K562 (cell line): Measurements from ENCODE around the gene SLC30A1. TPM values are rescaled to one million over a fixed set of nuclear protein-coding genes. Genes with fewer than 3 reads are reported as not detected.
A peak's percentile ranks its signal among the peaks of the same experiment; 100 is the strongest.

Experiments
- ATAC-seq: fragments of 200-7000 bp; cut with Tn5 transposase; 3 replicates; pipeline ENCODE4 v1.9.1; 2020; ENCODE audit warnings: moderate library complexity
- BruUV-seq: library from RNA; stranded (reverse); fragments of 400-500 nt; replicated peaks from 2 replicates; lab custom pipeline; 2021; lab: Mats Ljungman, UMichigan
- CTCF ChIA-PET: fragments of 300-600 bp; formaldehyde crosslinking; extraction: SDS; loops from one replicate; lab custom pipeline; 2021; ENCODE audit warnings: low intra/inter-chr PET ratio; lab: Yijun Ruan, JAX
- POLR2A ChIA-PET: fragments of 300-600, 350-650 bp; sonication (Branson Sonifier 250); formaldehyde crosslinking; extraction: SDS; loops from one replicate; lab custom pipeline; 2021; ENCODE audit warnings: antibody characterized with exemption, inconsistent platforms; lab: Yijun Ruan, JAX
- DNase-seq, 4 experiments: peaks; one replicate each; pipeline versions ENCODE4 v3.0.0 to v3.0.0-alpha.2; 2011 to 2018; ENCODE audit warnings: low spot score in 3 of 4, mixed read lengths in 3 of 4; ENCODE audit errors: extremely low read depth in 1 of 4
- FAIRE-seq: peaks from 2 replicates; lab custom pipeline; 2011; peaks lifted over from hg19 to GRCh38; lab: Jason Lieb, UNC
- H2AFZ ChIP-seq: 2 replicates; pipeline ENCODE4 v1.6.0; 2011; ENCODE audit warnings: low read depth, low read length, control low read depth, inconsistent platforms
- H3K27ac ChIP-seq: fragments of 200-600 bp; 3 replicates; pipeline ENCODE4 v1.8.0; 2011; ENCODE audit warnings: low read depth, mild to moderate bottlenecking, control low read depth, inconsistent platforms, low read length, moderate library complexity, mixed read lengths; ENCODE audit errors: extremely low read depth
- H3K27me3 ChIP-seq, 2 experiments: fragments of 300-600 bp in 1 of 2; 2 replicates in 1 of 2; 3 replicates in 1 of 2; pipeline versions ENCODE4 v1.6.0 to v1.8.0; 2011; ENCODE audit warnings: inconsistent platforms in 2 of 2, low read length in 2 of 2, mild to moderate bottlenecking in 1 of 2, mixed read lengths in 1 of 2, moderate library complexity in 1 of 2; ENCODE audit not compliant: control insufficient read depth in 2 of 2, insufficient read depth in 2 of 2
- H3K36me3 ChIP-seq: fragments of 300-600 bp; 3 replicates; pipeline ENCODE4 v1.8.0; 2011; ENCODE audit warnings: mild to moderate bottlenecking, low read length, inconsistent platforms; ENCODE audit not compliant: control insufficient read depth, insufficient read depth
- H3K4me1 ChIP-seq, 2 experiments: fragments of 200-600 bp in 1 of 2; replicated peaks in 1 of 2; 2 replicates in 1 of 2; 3 replicates in 1 of 2; pipeline versions ENCODE4 v1.5.1 to v1.8.0; 2011; ENCODE audit warnings: inconsistent platforms in 2 of 2, low read length in 2 of 2, mild to moderate bottlenecking in 1 of 2, mixed read lengths in 1 of 2, moderate library complexity in 1 of 2; ENCODE audit not compliant: control insufficient read depth in 2 of 2, insufficient read depth in 2 of 2
- H3K4me2 ChIP-seq: 2 replicates; pipeline ENCODE4 v1.6.1; 2011; ENCODE audit warnings: low read length, control low read depth, inconsistent platforms, mixed read lengths; ENCODE audit not compliant: insufficient read depth
- H3K4me3 ChIP-seq: fragments of 200-600 bp; sonication (generic), shearing (Covaris generic); 2 replicates; pipeline ENCODE4 v1.5.1; 2016; ENCODE audit warnings: control low read depth, inconsistent platforms
- H3K79me2 ChIP-seq: fragments of 200-600 bp; 3 replicates; pipeline ENCODE4 v1.8.0; 2011; ENCODE audit warnings: low read length, inconsistent platforms; ENCODE audit not compliant: control insufficient read depth, insufficient read depth
- H3K9ac ChIP-seq, 2 experiments: 2 replicates each; pipeline versions ENCODE4 v1.6.0 to v1.6.1; 2011; ENCODE audit warnings: low read depth in 2 of 2, low read length in 2 of 2, control low read depth in 1 of 2, inconsistent platforms in 1 of 2, mild to moderate bottlenecking in 1 of 2, mixed read lengths in 1 of 2; ENCODE audit not compliant: insufficient read depth in 1 of 2
- H3K9me1 ChIP-seq: one replicate; pipeline ENCODE4 v1.6.0; 2011; ENCODE audit warnings: inconsistent platforms, mild to moderate bottlenecking, low read length, moderate library complexity; ENCODE audit not compliant: control insufficient read depth, insufficient read depth
- H3K9me3 ChIP-seq: replicated peaks from 2 replicates; pipeline ENCODE4 v1.5.1; 2011; ENCODE audit warnings: low read depth, low read length, inconsistent platforms; ENCODE audit not compliant: control insufficient read depth, insufficient read depth
- H4K20me1 ChIP-seq: replicated peaks from 2 replicates; pipeline ENCODE4 v1.6.1; 2011; ENCODE audit warnings: low read length, inconsistent platforms, mixed read lengths; ENCODE audit not compliant: control insufficient read depth, insufficient read depth
- C11orf30 ChIP-seq: fragments of 450-650 bp; IDR thresholded peaks from 2 replicates; pipeline ENCODE4 v1.6.1; 2016; ENCODE audit warnings: low read depth, mild to moderate bottlenecking
- CTBP1 ChIP-seq: fragments of 450-650 bp; IDR thresholded peaks from 2 replicates; pipeline ENCODE4 v1.6.1; 2016; ENCODE audit warnings: borderline replicate concordance
- DPF2 ChIP-seq: fragments of 450-650 bp; IDR thresholded peaks from 2 replicates; pipeline ENCODE4 v1.6.1; 2016
- EGR1 ChIP-seq: fragments of 450-650 bp; conservative IDR thresholded peaks from 2 replicates; pipeline ENCODE4 v1.6.1; 2017; ENCODE audit warnings: mild to moderate bottlenecking
- FOSL1 ChIP-seq: fragments of 200-800 bp; sonication (Bioruptor generic); conservative IDR thresholded peaks from 2 replicates; pipeline ENCODE4 v1.6.1; 2016; ENCODE audit warnings: missing genetic modification characterization, missing compliant biosample characterization
- HDGF ChIP-seq: fragments of 450-650 bp; IDR thresholded peaks from 2 replicates; pipeline ENCODE4 v1.6.1; 2016
- JUN ChIP-seq, 2 experiments: sonication (generic) in 1 of 2; formaldehyde crosslinking in 1 of 2; IDR thresholded peaks; 2 replicates each; pipeline versions ENCODE4 v1.6.1 to v1.8.0; 2012 to 2022; ENCODE audit warnings: borderline replicate concordance in 2 of 2, mild to moderate bottlenecking in 2 of 2, improper control_type of control experiment in 1 of 2, low read depth in 1 of 2, low read length in 1 of 2, missing genetic modification reagents in 1 of 2
- MED1 ChIP-seq: sonication (generic); formaldehyde crosslinking; IDR thresholded peaks from 2 replicates; pipeline ENCODE4 v1.8.1; 2023; ENCODE audit warnings: missing genetic modification reagents, borderline replicate concordance
- MEF2D ChIP-seq: conservative IDR thresholded peaks from 2 replicates; pipeline ENCODE4 v1.6.1; 2016; ENCODE audit warnings: low read depth, missing genetic modification characterization, missing compliant biosample characterization
- PTBP1 ChIP-seq: fragments of 200-400 bp; formaldehyde crosslinking; IDR thresholded peaks from 2 replicates; pipeline ENCODE4 v1.6.1; 2017; ENCODE audit warnings: low read depth, low read length
- RCOR1 ChIP-seq, 2 experiments: IDR thresholded peaks; 2 replicates each; pipeline ENCODE4 v1.6.1; 2012; ENCODE audit warnings: low read depth in 2 of 2, low read length in 2 of 2, borderline replicate concordance in 1 of 2, improper control_type of control experiment in 1 of 2
- TGIF2 ChIP-seq: sonication (generic); formaldehyde crosslinking; IDR thresholded peaks from 2 replicates; pipeline ENCODE4 v1.8.1; 2022; ENCODE audit warnings: mild to moderate bottlenecking, missing genetic modification reagents, moderate library complexity
- ZC3H8 ChIP-seq: fragments of 450-650 bp; IDR thresholded peaks from 2 replicates; pipeline ENCODE4 v1.6.1; 2017
- ZNF316 ChIP-seq: fragments of 450-650 bp; IDR thresholded peaks from 2 replicates; pipeline ENCODE4 v1.6.1; 2016
- WGBS: fragments of 100-300 bp; shearing (Covaris generic); methylation state at CpG from one replicate; pipeline ENCODE4 v1.1.6; 2016; ENCODE audit warnings: low coverage, mixed read lengths; ENCODE audit not compliant: insufficient coverage; ENCODE audit errors: missing lambda C conversion rate; 5-methylcytosine and 5-hydroxymethylcytosine counted together
- in situ Hi-C: fragments of 300-500 bp; cut with MboI; formaldehyde crosslinking; loops from 4 replicates; pipeline ENCODE4 v1.15.0; 2018; ENCODE audit warnings: inconsistent platforms, mixed read lengths
- intact Hi-C: fragments of 100-400 bp; cut with micrococcal nuclease; formaldehyde crosslinking; loops from 2 replicates; pipeline ENCODE4 v1.14.2; 2022
- polyA plus RNA-seq, 8 experiments: library from polyadenylated mRNA; depleted of rRNA in 4 of 8; stranded (reverse) in 5 of 8; unstranded in 3 of 8; fragments of >200 nt; fragmentation: Nextera tagmentation in 2 of 8; fragmentation: Illumina TruSeq in 1 of 8; extraction: Ambion mirVana in 2 of 8; extraction: Trizol in 1 of 8; gene quantifications; 2 replicates each; pipeline versions ENCODE4 v1.2.1 to v1.2.3, GENCODE V29; 2011 to 2014; ENCODE audit warnings: inconsistent platforms in 1 of 8, missing spikeins in 1 of 8
- total RNA-seq, 7 experiments: library from RNA; depleted of rRNA in 6 of 7; stranded (reverse); fragments of >200 nt in 6 of 7; fragmentation: Illumina TruSeq in 2 of 7; extraction: Trizol in 2 of 7; gene quantifications; 2 replicates each; pipeline versions ENCODE4 v1.2.1 to v1.2.3, GENCODE V29; 2011 to 2021; ENCODE audit warnings: low replicate concordance in 1 of 7
- TF ChIP-seq, protein P1 (sequence below): fragments of 450-650 bp; IDR thresholded peaks from 2 replicates; pipeline ENCODE4 v1.6.1; 2017; ENCODE audit warnings: antibody characterized with exemption, mild to moderate bottlenecking
- TF ChIP-seq, protein P2 (sequence below): sonication (generic); formaldehyde crosslinking; IDR thresholded peaks from 2 replicates; pipeline ENCODE4 v1.9.0; 2022; ENCODE audit warnings: mild to moderate bottlenecking, missing genetic modification reagents
- TF ChIP-seq, protein P3 (sequence below), 2 experiments: fragments of 450-650 bp in 1 of 2; sonication (generic) in 1 of 2; formaldehyde crosslinking in 1 of 2; IDR thresholded peaks in 1 of 2; conservative IDR thresholded peaks in 1 of 2; 2 replicates each; pipeline versions ENCODE4 v1.6.1 to v1.8.1; 2016 to 2023; ENCODE audit warnings: mild to moderate bottlenecking in 2 of 2, moderate library complexity in 2 of 2, inconsistent platforms in 1 of 2, missing genetic modification reagents in 1 of 2

Gene SLC30A1
- total and polyA plus RNA-seq, 9 of the 15 experiments (the other 6 are each of a cell fraction or from before 2014, with no cell fraction given) = 4.1 to 14.4 (median 6.6) TPM

DNA sequence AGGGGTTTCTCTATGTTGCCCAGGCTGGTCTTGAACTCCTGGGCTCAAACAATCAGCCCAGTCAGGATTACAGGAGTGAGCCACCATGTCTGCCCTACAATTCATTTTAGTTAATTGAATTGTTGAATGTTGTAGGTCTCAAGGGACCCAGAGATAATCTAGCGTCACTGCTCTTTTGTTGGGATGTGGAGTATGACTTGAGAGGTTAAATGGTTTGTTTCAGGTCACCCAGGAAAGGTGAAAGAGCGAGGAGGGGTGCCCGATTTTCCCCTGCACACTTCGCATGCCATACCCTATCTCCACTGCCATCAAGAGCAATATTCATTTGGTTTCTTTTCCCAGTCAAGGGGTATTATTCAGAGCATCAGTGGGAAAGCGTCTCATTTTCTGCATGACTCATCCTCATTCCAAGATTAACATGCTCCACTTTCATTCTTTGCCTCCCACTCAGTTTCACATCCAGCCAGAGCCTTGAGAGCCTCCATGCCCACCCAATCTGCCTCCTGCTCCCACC lies 13.1 kb upstream of the SLC30A1 start:
- H4K20me1 ChIP-seq = no peaks in the 10 kb centered on the region
- H3K9me3 ChIP-seq = no peaks in the 10 kb centered on the region
- H3K27me3 ChIP-seq = no peaks in the 10 kb centered on the region
- no peaks in the 10 kb centered on the region for H3K9me1 ChIP-seq
- WGBS = 8% methylated on average over 5 of the region's 5 CpGs
- no peaks in the 10 kb centered on the region for H3K79me2 ChIP-seq
- ChIA-PET POLR2A (interaction anchor here (0.9 to 1.5 kb wide), 4 partner anchors 8 to 21 kb away, joined by 3 to 5 read pairs (median 4); no protein-coding TSS in a partner anchor), CTCF (no interaction called here)
- H3K4me1 ChIP-seq = peaks cover 3 to 17% of the 10 kb centered on the region in 2 experiments; a peak in 3 of 5 replicates
- no TSS peak for BruUV-seq
- intact Hi-C loops = no loop called here
- H3K9ac ChIP-seq = no peak overlapping the region; a peak in 1 of 4 replicates
- FAIRE-seq (peak; percentile 40), ATAC-seq (peak; percentile 29), DNase-seq (peak in 2 of 4 experiments; percentile 32 to 34)
- no peak overlapping the region for H3K27ac ChIP-seq
- no peak overlapping the region for H2AFZ ChIP-seq
- H3K4me2 ChIP-seq = peak overlapping the region; percentile 54; the same call in 1 of the 2 replicates
- no peaks in the 10 kb centered on the region for H3K36me3 ChIP-seq
- in situ Hi-C loops = no loop called here
- no peak overlapping the region for H3K4me3 ChIP-seq
- TF ChIP-seq CTBP1 (peak; percentile 40; the same call in 1 of the 2 replicates), DPF2 (peak; percentile 77), ZC3H8 (no peak), JUN (IDR thresholded peaks at IDR 0.05; ENCODE audit: borderline replicate concordance, low read depth, low read length) (peak; percentile 69), JUN (CRISPR knock-in tag; IDR thresholded peaks at IDR 0.05; ENCODE audit: borderline replicate concordance) (no peak), ZNF316 (0 out of 2 replicates have a peak, but pooled peaks have one; percentile 19), MED1 (CRISPR knock-in tag) (no peak), TGIF2 (CRISPR knock-in tag) (no peak), RCOR1 (IDR thresholded peaks at IDR 0.05; ENCODE audit: borderline replicate concordance in 1 of 2, low read depth in 2 of 2, low read length in 2 of 2) (peak in 1 of 2 experiments; percentile 22; a peak in 1 of 4 replicates), C11orf30 (peak; percentile 34; the same call in 1 of the 2 replicates), HDGF (no peak), FOSL1 (tag) (peak; percentile 85), MEF2D (tag) (0 out of 2 replicates have a peak, but pooled peaks have one; percentile 19), EGR1 (peak; percentile 63), PTBP1 (no peak)
- TF ChIP-seq, protein P1, sequence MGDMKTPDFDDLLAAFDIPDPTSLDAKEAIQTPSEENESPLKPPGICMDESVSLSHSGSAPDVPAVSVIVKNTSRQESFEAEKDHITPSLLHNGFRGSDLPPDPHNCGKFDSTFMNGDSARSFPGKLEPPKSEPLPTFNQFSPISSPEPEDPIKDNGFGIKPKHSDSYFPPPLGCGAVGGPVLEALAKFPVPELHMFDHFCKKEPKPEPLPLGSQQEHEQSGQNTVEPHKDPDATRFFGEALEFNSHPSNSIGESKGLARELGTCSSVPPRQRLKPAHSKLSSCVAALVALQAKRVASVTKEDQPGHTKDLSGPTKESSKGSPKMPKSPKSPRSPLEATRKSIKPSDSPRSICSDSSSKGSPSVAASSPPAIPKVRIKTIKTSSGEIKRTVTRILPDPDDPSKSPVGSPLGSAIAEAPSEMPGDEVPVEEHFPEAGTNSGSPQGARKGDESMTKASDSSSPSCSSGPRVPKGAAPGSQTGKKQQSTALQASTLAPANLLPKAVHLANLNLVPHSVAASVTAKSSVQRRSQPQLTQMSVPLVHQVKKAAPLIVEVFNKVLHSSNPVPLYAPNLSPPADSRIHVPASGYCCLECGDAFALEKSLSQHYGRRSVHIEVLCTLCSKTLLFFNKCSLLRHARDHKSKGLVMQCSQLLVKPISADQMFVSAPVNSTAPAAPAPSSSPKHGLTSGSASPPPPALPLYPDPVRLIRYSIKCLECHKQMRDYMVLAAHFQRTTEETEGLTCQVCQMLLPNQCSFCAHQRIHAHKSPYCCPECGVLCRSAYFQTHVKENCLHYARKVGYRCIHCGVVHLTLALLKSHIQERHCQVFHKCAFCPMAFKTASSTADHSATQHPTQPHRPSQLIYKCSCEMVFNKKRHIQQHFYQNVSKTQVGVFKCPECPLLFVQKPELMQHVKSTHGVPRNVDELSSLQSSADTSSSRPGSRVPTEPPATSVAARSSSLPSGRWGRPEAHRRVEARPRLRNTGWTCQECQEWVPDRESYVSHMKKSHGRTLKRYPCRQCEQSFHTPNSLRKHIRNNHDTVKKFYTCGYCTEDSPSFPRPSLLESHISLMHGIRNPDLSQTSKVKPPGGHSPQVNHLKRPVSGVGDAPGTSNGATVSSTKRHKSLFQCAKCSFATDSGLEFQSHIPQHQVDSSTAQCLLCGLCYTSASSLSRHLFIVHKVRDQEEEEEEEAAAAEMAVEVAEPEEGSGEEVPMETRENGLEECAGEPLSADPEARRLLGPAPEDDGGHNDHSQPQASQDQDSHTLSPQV = no peak
- TF ChIP-seq, protein P2, sequence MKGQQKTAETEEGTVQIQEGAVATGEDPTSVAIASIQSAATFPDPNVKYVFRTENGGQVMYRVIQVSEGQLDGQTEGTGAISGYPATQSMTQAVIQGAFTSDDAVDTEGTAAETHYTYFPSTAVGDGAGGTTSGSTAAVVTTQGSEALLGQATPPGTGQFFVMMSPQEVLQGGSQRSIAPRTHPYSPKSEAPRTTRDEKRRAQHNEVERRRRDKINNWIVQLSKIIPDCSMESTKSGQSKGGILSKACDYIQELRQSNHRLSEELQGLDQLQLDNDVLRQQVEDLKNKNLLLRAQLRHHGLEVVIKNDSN = no peak
- TF ChIP-seq, protein P3, sequence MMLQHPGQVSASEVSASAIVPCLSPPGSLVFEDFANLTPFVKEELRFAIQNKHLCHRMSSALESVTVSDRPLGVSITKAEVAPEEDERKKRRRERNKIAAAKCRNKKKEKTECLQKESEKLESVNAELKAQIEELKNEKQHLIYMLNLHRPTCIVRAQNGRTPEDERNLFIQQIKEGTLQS (IDR thresholded peaks at IDR 0.05) = peak; percentile 91
- TF ChIP-seq, protein P3 (CRISPR knock-in tag; conservative IDR thresholded peaks at IDR 0.05) = no peak
